Neural cell (in vitro differentiated cells): ENCODE results near the gene UBASH3B. TPM values are rescaled to one million over a fixed set of nuclear protein-coding genes. Genes with fewer than 3 reads are reported as not detected.

Experiments
- H2AFZ ChIP-seq: fragments of 200-600, 300-800 bp; sonication (generic), shearing (Covaris generic); 2 replicates; pipeline ENCODE4 v1.6.0; 2014; ENCODE audit warnings: low read depth, mild to moderate bottlenecking, antibody characterized with exemption, low read length, moderate library complexity
- H3F3A ChIP-seq: fragments of 200-600 bp; shearing (Covaris generic); 2 replicates; pipeline ENCODE4 v1.6.1; 2016; ENCODE audit warnings: mild to moderate bottlenecking, moderate library complexity, mixed read lengths, antibody characterized with exemption, low read length; ENCODE audit not compliant: insufficient read depth, poor library complexity, severe bottlenecking
- H3K27ac ChIP-seq: fragments of 200-600, 300-800 bp; sonication (generic), shearing (Covaris generic); 2 replicates; pipeline ENCODE4 v1.5.1; 2014; ENCODE audit warnings: mild to moderate bottlenecking, low read length, moderate library complexity
- H3K27me3 ChIP-seq: fragments of 300-800, 200-600 bp; sonication (generic), shearing (Covaris generic); 2 replicates; pipeline ENCODE4 v1.6.0; 2014; ENCODE audit warnings: mild to moderate bottlenecking, low read depth, low read length, moderate library complexity; ENCODE audit not compliant: insufficient read depth
- H3K36me3 ChIP-seq: fragments of 300-800, 200-600 bp; sonication (generic), shearing (Covaris generic); 2 replicates; pipeline ENCODE4 v1.5.1; 2014; ENCODE audit warnings: mild to moderate bottlenecking, antibody characterized with exemption, low read length, moderate library complexity; ENCODE audit not compliant: insufficient read depth
- H3K4me2 ChIP-seq: fragments of 300-800, 200-600 bp; sonication (generic), shearing (Covaris generic); 2 replicates; pipeline ENCODE4 v1.6.0; 2014; ENCODE audit warnings: mild to moderate bottlenecking, low read length
- H3K4me3 ChIP-seq: fragments of 300-800, 200-600 bp; sonication (generic), shearing (Covaris generic); 2 replicates; pipeline ENCODE4 v1.5.1; 2014; ENCODE audit warnings: mild to moderate bottlenecking, low read length, moderate library complexity
- H3K79me2 ChIP-seq: fragments of 200-600 bp; shearing (Covaris generic); replicated peaks from 2 replicates; pipeline ENCODE4 v1.6.0; 2014; ENCODE audit warnings: mild to moderate bottlenecking, low read length, moderate library complexity; ENCODE audit not compliant: insufficient read depth
- H3K9ac ChIP-seq: fragments of 300-800, 200-600 bp; sonication (generic), shearing (Covaris generic); 2 replicates; pipeline ENCODE4 v1.6.1; 2016; ENCODE audit warnings: mild to moderate bottlenecking, low read length, mixed read lengths
- H3K9me2 ChIP-seq: fragments of 200-600 bp; shearing (Covaris generic); 2 replicates; pipeline ENCODE4 v1.6.1; 2016; ENCODE audit warnings: mild to moderate bottlenecking, low read length, mixed read lengths; ENCODE audit not compliant: insufficient read depth
- H3K9me3 ChIP-seq: fragments of 200-600, 300-800 bp; sonication (generic), shearing (Covaris generic); 2 replicates; pipeline ENCODE4 v1.6.1; 2016; ENCODE audit warnings: mild to moderate bottlenecking, mixed run types, low read length, moderate library complexity, mixed read lengths
- H4K20me1 ChIP-seq: fragments of 200-600 bp; shearing (Covaris generic); 2 replicates; pipeline ENCODE4 v1.6.1; 2016; ENCODE audit warnings: mild to moderate bottlenecking, mixed run types; ENCODE audit not compliant: insufficient read depth
- EP300 ChIP-seq: fragments of 450-650 bp; conservative IDR thresholded peaks from 2 replicates; pipeline ENCODE4 v1.6.1; 2014; ENCODE audit warnings: antibody characterized with exemption, mild to moderate bottlenecking, moderate library complexity; ENCODE audit not compliant: poor library complexity, severe bottlenecking
- EZH2 ChIP-seq: fragments of 200-600, 300-800 bp; shearing (Covaris generic), sonication (generic); IDR thresholded peaks from 2 replicates; pipeline ENCODE4 v1.6.1; 2014; ENCODE audit warnings: antibody characterized with exemption, low read length, borderline replicate concordance, mild to moderate bottlenecking; ENCODE audit not compliant: insufficient read depth, poor library complexity, severe bottlenecking
- MXI1 ChIP-seq: fragments of 450-650 bp; conservative IDR thresholded peaks from 2 replicates; pipeline ENCODE4 v1.6.1; 2014; ENCODE audit warnings: antibody characterized with exemption, mild to moderate bottlenecking; ENCODE audit not compliant: poor library complexity, severe bottlenecking
- POLR2AphosphoS5 ChIP-seq: IDR thresholded peaks from 2 replicates; pipeline ENCODE4 v1.6.1; 2012
- RAD21 ChIP-seq: fragments of 450-650 bp; conservative IDR thresholded peaks from 2 replicates; pipeline ENCODE4 v1.6.1; 2014; ENCODE audit warnings: antibody characterized with exemption, mild to moderate bottlenecking, moderate library complexity
- SMC3 ChIP-seq: fragments of 450-650 bp; conservative IDR thresholded peaks from 2 replicates; pipeline ENCODE4 v1.6.1; 2014; ENCODE audit warnings: antibody characterized with exemption, mild to moderate bottlenecking, moderate library complexity; ENCODE audit not compliant: poor library complexity
- TAF1 ChIP-seq: IDR thresholded peaks from 2 replicates; pipeline ENCODE4 v1.6.1; 2012; ENCODE audit warnings: low read depth
- polyA plus RNA-seq: library from polyadenylated mRNA; depleted of rRNA; stranded (reverse); fragments of >200 nt; gene quantifications from 2 replicates; pipeline ENCODE4 v1.2.3, GENCODE V29; 2014
- TF ChIP-seq, protein P1 (sequence below): IDR thresholded peaks from 2 replicates; pipeline ENCODE4 v1.6.1; 2012; ENCODE audit warnings: borderline replicate concordance
- TF ChIP-seq, protein P2 (sequence below): fragments of 450-650 bp; IDR thresholded peaks from 2 replicates; pipeline ENCODE4 v1.5.1; 2014; ENCODE audit warnings: antibody characterized with exemption, mild to moderate bottlenecking, moderate library complexity; ENCODE audit not compliant: poor library complexity, severe bottlenecking

UBASH3B gene
- polyA plus RNA-seq, 1 donor from 2014 or later, result 4.2 TPM

DNA sequence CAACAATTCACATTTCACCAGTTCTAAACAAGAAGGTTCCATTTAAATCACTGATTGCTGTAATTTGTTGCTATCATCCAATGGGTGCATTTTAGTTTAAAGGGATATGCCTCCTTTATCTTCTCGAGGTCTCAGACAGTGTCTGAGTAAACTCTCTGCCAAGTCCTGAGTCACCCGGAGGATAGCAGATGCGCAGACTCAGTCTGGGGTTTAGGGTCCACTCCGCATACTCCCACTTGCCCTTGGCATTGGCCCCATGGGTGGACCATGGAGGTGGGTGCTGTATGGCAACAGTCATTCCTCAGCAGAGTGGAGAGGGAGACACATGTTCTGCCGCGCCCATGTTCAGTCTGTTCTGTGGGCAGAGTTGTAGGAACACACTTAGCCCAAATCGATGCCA lies 117.4 kb downstream of the UBASH3B start:
- Histone ChIP-seq H3K4me3 (no peak overlapping the region), H3K27ac (no peak overlapping the region), H3K4me2 (no peak overlapping the region), H3K27me3 (no peaks in the 10 kb centered on the region), H3K9me3 (no peaks in the 10 kb centered on the region), H3K9ac (no peak overlapping the region), H4K20me1 (no peaks in the 10 kb centered on the region), H3K9me2 (no peaks in the 10 kb centered on the region), H3F3A (no peaks in the 10 kb centered on the region), H2AFZ (no peak overlapping the region), H3K79me2 (no peaks in the 10 kb centered on the region), H3K36me3 (no peaks in the 10 kb centered on the region)
- TF ChIP-seq POLR2AphosphoS5, result no peak
- TF ChIP-seq, protein P1, sequence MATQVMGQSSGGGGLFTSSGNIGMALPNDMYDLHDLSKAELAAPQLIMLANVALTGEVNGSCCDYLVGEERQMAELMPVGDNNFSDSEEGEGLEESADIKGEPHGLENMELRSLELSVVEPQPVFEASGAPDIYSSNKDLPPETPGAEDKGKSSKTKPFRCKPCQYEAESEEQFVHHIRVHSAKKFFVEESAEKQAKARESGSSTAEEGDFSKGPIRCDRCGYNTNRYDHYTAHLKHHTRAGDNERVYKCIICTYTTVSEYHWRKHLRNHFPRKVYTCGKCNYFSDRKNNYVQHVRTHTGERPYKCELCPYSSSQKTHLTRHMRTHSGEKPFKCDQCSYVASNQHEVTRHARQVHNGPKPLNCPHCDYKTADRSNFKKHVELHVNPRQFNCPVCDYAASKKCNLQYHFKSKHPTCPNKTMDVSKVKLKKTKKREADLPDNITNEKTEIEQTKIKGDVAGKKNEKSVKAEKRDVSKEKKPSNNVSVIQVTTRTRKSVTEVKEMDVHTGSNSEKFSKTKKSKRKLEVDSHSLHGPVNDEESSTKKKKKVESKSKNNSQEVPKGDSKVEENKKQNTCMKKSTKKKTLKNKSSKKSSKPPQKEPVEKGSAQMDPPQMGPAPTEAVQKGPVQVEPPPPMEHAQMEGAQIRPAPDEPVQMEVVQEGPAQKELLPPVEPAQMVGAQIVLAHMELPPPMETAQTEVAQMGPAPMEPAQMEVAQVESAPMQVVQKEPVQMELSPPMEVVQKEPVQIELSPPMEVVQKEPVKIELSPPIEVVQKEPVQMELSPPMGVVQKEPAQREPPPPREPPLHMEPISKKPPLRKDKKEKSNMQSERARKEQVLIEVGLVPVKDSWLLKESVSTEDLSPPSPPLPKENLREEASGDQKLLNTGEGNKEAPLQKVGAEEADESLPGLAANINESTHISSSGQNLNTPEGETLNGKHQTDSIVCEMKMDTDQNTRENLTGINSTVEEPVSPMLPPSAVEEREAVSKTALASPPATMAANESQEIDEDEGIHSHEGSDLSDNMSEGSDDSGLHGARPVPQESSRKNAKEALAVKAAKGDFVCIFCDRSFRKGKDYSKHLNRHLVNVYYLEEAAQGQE, result no peak
- TF ChIP-seq, protein P2, sequence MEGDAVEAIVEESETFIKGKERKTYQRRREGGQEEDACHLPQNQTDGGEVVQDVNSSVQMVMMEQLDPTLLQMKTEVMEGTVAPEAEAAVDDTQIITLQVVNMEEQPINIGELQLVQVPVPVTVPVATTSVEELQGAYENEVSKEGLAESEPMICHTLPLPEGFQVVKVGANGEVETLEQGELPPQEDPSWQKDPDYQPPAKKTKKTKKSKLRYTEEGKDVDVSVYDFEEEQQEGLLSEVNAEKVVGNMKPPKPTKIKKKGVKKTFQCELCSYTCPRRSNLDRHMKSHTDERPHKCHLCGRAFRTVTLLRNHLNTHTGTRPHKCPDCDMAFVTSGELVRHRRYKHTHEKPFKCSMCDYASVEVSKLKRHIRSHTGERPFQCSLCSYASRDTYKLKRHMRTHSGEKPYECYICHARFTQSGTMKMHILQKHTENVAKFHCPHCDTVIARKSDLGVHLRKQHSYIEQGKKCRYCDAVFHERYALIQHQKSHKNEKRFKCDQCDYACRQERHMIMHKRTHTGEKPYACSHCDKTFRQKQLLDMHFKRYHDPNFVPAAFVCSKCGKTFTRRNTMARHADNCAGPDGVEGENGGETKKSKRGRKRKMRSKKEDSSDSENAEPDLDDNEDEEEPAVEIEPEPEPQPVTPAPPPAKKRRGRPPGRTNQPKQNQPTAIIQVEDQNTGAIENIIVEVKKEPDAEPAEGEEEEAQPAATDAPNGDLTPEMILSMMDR, result no peak
- no peak for TF ChIP-seq SMC3
- no peak for TF ChIP-seq EP300
- TF ChIP-seq EZH2, result no peak
- TF ChIP-seq RAD21, result no peak
- no peak for TF ChIP-seq TAF1
- no peak for TF ChIP-seq MXI1

DNA sequence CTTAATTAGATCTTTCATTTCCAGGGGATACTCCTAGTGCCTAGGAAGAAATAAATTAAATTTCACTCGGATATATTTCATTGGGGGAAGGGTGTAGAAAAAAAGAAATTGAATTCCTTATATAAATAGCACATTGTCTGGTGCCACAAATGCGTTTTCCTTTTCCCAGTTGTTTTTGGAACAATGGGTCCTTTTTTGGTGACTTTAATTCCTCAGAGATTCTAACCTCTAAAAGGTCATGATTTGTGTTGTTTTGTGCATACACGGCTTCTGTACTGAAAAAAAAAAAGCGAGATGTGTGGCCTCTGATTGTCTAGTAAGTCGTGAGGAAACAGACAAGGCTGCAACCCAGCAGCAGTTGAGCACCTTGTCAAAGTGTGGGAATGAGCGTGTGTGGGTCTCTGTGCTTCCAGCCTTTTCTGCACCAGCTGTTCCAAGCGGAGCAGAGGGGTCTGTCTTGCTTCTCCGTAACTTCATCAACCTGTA lies 118.3 kb downstream of the UBASH3B start:
- no peaks in the 10 kb centered on the region for H3K79me2 ChIP-seq
- H2AFZ ChIP-seq, result no peak overlapping the region
- no peak overlapping the region for H3K9ac ChIP-seq
- H3K4me3 ChIP-seq, result no peak overlapping the region
- TF ChIP-seq RAD21 (no peak), EZH2 (no peak), MXI1 (no peak), EP300 (no peak), SMC3 (no peak), TAF1 (no peak), POLR2AphosphoS5 (no peak)
- TF ChIP-seq, protein P1, result no peak
- TF ChIP-seq, protein P2, result no peak
- H3K9me2 ChIP-seq, result no peaks in the 10 kb centered on the region
- no peak overlapping the region for H3K4me2 ChIP-seq
- H3K9me3 ChIP-seq, result no peaks in the 10 kb centered on the region
- H4K20me1 ChIP-seq, result no peaks in the 10 kb centered on the region
- no peaks in the 10 kb centered on the region for H3F3A ChIP-seq
- H3K36me3 ChIP-seq, result no peaks in the 10 kb centered on the region
- H3K27me3 ChIP-seq, result no peaks in the 10 kb centered on the region
- no peak overlapping the region for H3K27ac ChIP-seq
